ENCODE data around the gene ITPR2.
A peak's percentile ranks its signal among the peaks of the same experiment; 100 is the strongest.

ITPR2 gene

DNA sequence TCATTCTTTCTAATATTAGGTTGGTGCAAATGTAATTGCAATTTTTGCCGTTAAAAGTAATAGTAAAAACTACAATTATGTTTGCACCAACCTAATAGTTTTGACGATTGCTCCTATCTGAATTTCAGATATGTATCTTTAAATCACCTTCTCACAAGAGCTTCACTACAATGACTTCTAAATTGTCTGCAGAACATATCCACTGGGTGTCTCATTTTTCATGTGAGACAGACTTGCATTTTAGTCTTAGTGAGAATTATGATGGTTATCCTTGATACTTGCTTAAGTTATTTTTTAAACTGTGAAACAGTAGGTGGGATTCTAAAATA is 84.6 kb downstream of the ITPR2 start:
- H3K36me3 ChIP-seq (ENCODE audit: insufficient read depth, low read length), result no peaks in the 10 kb centered on the region
- H4K20me1 ChIP-seq (ENCODE audit: insufficient read depth, low read length, poor library complexity, severe bottlenecking), result no peaks in the 10 kb centered on the region
- no peak overlapping the region for H3K4me3 ChIP-seq (ENCODE audit: low read length, poor library complexity, severe bottlenecking)
- no peaks in the 10 kb centered on the region for H3K9me3 ChIP-seq (ENCODE audit: insufficient read depth, low read depth, low read length)
- H2AFZ ChIP-seq (ENCODE audit: low read length), result no peak overlapping the region
- no peak for TF ChIP-seq EZH2phosphoT487 (IDR thresholded peaks at IDR 0.05; ENCODE audit: borderline replicate concordance)
- TF ChIP-seq, protein P1, sequence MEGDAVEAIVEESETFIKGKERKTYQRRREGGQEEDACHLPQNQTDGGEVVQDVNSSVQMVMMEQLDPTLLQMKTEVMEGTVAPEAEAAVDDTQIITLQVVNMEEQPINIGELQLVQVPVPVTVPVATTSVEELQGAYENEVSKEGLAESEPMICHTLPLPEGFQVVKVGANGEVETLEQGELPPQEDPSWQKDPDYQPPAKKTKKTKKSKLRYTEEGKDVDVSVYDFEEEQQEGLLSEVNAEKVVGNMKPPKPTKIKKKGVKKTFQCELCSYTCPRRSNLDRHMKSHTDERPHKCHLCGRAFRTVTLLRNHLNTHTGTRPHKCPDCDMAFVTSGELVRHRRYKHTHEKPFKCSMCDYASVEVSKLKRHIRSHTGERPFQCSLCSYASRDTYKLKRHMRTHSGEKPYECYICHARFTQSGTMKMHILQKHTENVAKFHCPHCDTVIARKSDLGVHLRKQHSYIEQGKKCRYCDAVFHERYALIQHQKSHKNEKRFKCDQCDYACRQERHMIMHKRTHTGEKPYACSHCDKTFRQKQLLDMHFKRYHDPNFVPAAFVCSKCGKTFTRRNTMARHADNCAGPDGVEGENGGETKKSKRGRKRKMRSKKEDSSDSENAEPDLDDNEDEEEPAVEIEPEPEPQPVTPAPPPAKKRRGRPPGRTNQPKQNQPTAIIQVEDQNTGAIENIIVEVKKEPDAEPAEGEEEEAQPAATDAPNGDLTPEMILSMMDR (conservative IDR thresholded peaks at IDR 0.05; ENCODE audit: low read length), result peak; percentile 32; the same call in 1 of the 2 replicates
- no peaks in the 10 kb centered on the region for H3K9me2 ChIP-seq (replicated peaks; ENCODE audit: low read depth, low read length)
- H3K79me2 ChIP-seq (ENCODE audit: insufficient read depth, low read length), result peaks cover 6% of the 10 kb centered on the region
- peak overlapping the region; percentile 40 for H3K9ac ChIP-seq (ENCODE audit: low read depth, low read length, poor library complexity, severe bottlenecking)
- no peaks in the 10 kb centered on the region for H3K27me3 ChIP-seq (ENCODE audit: insufficient read depth, low read length, poor library complexity, severe bottlenecking)
- peak overlapping the region; percentile 3 for H3K4me2 ChIP-seq (ENCODE audit: low read depth, low read length, poor library complexity, severe bottlenecking)
- peaks cover 34% of the 10 kb centered on the region for H3K4me1 ChIP-seq (ENCODE audit: insufficient read depth, low read length, poor library complexity, severe bottlenecking)
- no peaks in the 10 kb centered on the region for H3F3A ChIP-seq (ENCODE audit: low read depth)

DNA sequence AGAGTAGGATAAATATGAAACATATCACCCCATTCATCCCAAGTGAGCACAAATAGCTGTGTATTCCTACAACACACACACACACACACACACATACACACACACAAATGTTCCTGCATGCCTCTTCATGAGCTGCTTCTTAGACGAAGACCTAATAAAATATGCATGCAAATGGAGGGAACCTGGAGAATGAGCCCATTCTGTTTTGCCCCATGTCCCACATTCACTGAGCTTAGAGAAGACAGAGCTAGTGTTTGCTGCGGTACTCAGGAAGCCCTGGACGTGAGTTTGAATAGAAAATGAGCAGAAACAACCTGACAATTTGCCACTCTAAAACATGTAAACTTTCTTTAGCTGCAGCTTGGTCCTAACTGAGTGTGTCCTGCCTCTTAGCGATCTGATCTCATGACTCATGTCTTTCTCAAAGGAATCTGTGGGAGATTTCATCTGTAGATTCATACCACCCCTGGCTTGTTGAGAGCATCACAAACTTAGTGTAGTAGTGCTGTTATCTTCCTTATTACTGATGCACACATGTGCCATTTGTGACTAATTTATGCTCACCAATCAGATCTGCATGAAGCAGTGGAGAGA is 86.8 kb downstream of the ITPR2 start:
- no peaks in the 10 kb centered on the region for H3K36me3 ChIP-seq (ENCODE audit: insufficient read depth, low read length)
- H3K4me2 ChIP-seq (ENCODE audit: low read depth, low read length, poor library complexity, severe bottlenecking), result no peak overlapping the region
- H3K79me2 ChIP-seq (ENCODE audit: insufficient read depth, low read length), result peaks cover 6% of the 10 kb centered on the region
- H3K9ac ChIP-seq (ENCODE audit: low read depth, low read length, poor library complexity, severe bottlenecking), result no peak overlapping the region
- no peaks in the 10 kb centered on the region for H3K9me3 ChIP-seq (ENCODE audit: insufficient read depth, low read depth, low read length)
- TF ChIP-seq, protein P1 (conservative IDR thresholded peaks at IDR 0.05; ENCODE audit: low read length), result no peak
- no peak for TF ChIP-seq EZH2phosphoT487 (IDR thresholded peaks at IDR 0.05; ENCODE audit: borderline replicate concordance)
- no peak overlapping the region for H3K4me3 ChIP-seq (ENCODE audit: low read length, poor library complexity, severe bottlenecking)
- no peaks in the 10 kb centered on the region for H3K27me3 ChIP-seq (ENCODE audit: insufficient read depth, low read length, poor library complexity, severe bottlenecking)
- no peaks in the 10 kb centered on the region for H3F3A ChIP-seq (ENCODE audit: low read depth)
- peaks cover 36% of the 10 kb centered on the region for H3K4me1 ChIP-seq (ENCODE audit: insufficient read depth, low read length, poor library complexity, severe bottlenecking)
- no peak overlapping the region for H2AFZ ChIP-seq (ENCODE audit: low read length)
- H4K20me1 ChIP-seq (ENCODE audit: insufficient read depth, low read length, poor library complexity, severe bottlenecking), result no peaks in the 10 kb centered on the region
- no peaks in the 10 kb centered on the region for H3K9me2 ChIP-seq (replicated peaks; ENCODE audit: low read depth, low read length)

DNA sequence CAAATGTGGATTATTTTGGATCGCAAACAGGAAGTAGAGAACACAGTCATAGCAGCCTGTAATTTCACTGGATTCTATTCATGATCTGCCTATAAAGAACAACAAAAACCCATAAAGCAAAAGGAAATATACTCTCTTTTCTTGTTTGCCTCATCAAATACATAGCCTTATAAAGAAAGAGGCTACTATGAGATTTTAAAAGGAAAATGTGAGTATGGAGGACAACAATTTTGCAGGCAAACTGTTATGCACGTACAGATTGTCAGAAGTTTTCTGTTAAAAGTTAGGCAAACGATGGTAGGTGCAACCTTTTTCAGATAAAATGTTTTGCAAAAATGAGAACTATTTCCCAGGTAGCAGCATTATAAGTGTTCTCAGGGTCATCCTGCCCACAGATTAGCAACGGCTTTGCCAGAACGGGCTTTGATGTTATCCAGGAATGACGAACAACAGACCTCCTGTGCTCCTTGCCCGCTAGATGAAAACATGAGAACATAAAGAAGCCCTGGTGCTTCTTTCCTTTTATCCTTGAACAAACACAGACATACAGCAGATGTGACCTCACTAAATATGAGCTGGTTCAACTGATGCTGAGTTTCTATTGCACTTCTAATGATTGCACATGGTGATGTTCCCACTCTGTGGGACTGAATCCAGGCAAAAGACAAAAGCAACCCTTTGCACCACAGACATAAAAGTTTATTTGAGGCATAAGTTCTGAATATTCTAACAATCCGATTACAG is 88.1 kb downstream of the ITPR2 start:
- H3K9me2 ChIP-seq (replicated peaks; ENCODE audit: low read depth, low read length), result no peaks in the 10 kb centered on the region
- peaks cover 26% of the 10 kb centered on the region for H3K4me1 ChIP-seq (ENCODE audit: insufficient read depth, low read length, poor library complexity, severe bottlenecking)
- peaks cover 6% of the 10 kb centered on the region for H3K79me2 ChIP-seq (ENCODE audit: insufficient read depth, low read length)
- TF ChIP-seq, protein P1 (conservative IDR thresholded peaks at IDR 0.05; ENCODE audit: low read length), result no peak
- no peak for TF ChIP-seq EZH2phosphoT487 (IDR thresholded peaks at IDR 0.05; ENCODE audit: borderline replicate concordance)
- no peaks in the 10 kb centered on the region for H3K27me3 ChIP-seq (ENCODE audit: insufficient read depth, low read length, poor library complexity, severe bottlenecking)
- no peaks in the 10 kb centered on the region for H3K36me3 ChIP-seq (ENCODE audit: insufficient read depth, low read length)
- H3K4me2 ChIP-seq (ENCODE audit: low read depth, low read length, poor library complexity, severe bottlenecking), result no peak overlapping the region
- H3K4me3 ChIP-seq (ENCODE audit: low read length, poor library complexity, severe bottlenecking), result no peak overlapping the region
- no peaks in the 10 kb centered on the region for H3F3A ChIP-seq (ENCODE audit: low read depth)
- no peaks in the 10 kb centered on the region for H3K9me3 ChIP-seq (ENCODE audit: insufficient read depth, low read depth, low read length)
- H3K9ac ChIP-seq (ENCODE audit: low read depth, low read length, poor library complexity, severe bottlenecking), result no peak overlapping the region
- no peaks in the 10 kb centered on the region for H4K20me1 ChIP-seq (ENCODE audit: insufficient read depth, low read length, poor library complexity, severe bottlenecking)
- no peak overlapping the region for H2AFZ ChIP-seq (ENCODE audit: low read length)

All from Loucy (cell line).